Stimulated activated naive CD4-positive, alpha-beta T cell treated with Interleukin-2 at 50 U/mL for 16 hours (primary cell): ENCODE data around the gene TMEM26.

ENCODE experiments used
- DNase-seq: peaks from one replicate; lab custom pipeline; 2025; lab: John Stamatoyannopoulos, UW

The TMEM26 gene

GRCh38 chr10:61458031-61458430 is 4.8 kb upstream of the TMEM26 start:
- DNase-seq: no peak

- DNase-seq: no peak
These were observed 3.1 kb upstream of the TMEM26 start for GRCh38 chr10:61456095-61456789.

GRCh38 chr10:61455656-61456055 is 2.5 kb upstream of the TMEM26 start:
- DNase-seq: no peak

- DNase-seq: no peak
These were observed 1.4 kb upstream of the TMEM26 start for GRCh38 chr10:61454541-61454940.

DNA sequence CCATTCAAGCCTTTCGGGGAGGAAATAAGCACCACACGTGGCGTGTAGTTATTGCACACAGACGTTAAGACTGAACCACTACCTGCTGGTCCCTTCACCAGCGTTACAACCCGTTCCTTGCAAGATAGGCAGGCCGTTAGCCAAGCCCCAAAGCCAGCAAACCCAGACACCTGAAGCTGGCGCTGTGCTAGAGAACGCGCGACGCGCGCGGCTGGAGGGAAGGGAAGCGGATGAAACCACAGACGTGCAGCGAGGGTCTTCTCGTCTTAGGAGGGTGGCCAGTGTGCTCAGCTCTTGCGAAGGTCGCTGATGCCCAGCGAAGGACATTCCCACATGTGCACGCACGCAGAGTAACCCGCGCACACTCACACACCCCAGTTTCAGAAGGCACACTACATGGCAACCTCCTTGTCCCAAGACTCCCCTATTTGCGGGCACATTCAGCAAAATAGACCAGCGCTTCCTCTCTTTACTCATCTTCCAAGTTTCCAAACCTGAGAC is 980 bp downstream of the TMEM26 start:
- no peak for DNase-seq

GRCh38 chr10:61451357-61451756 is 1.8 kb downstream of the TMEM26 start:
- no peak for DNase-seq

DNA sequence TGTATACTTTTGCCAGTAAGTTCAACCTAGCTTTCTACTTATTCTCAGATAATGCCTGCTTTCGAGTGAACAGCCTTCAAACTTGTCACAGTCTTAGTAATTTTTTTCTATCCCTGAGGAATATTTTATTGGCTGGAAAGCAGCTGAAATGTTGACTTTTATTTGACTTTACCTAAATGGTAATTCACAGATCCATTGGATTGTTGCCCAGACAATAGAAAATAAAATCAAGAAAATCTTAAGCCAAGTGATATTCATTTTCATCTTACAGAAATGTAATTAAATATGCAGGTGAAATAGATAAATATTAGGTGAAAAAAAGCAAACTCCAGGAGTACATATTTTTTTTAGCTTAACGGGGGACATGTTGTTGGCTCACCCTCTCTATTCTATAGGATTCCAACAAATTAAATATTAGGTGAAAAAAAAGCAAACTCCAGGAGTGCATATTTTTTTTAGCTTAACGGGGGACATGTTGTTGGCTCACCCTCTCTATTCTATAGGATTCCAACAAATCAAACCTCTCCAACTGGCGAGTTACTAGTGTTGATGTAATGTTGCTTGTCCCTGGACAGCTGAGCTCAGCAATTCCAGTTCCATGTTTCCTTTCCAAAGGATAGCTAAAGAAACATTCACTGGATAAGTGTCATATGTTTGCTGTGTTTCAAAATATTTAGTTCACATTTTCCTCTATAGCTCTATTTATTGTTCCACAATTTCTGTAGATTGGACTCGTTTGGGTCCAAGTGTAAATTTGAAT is 4.2 kb downstream of the TMEM26 start:
- DNase-seq: no peak

DNA sequence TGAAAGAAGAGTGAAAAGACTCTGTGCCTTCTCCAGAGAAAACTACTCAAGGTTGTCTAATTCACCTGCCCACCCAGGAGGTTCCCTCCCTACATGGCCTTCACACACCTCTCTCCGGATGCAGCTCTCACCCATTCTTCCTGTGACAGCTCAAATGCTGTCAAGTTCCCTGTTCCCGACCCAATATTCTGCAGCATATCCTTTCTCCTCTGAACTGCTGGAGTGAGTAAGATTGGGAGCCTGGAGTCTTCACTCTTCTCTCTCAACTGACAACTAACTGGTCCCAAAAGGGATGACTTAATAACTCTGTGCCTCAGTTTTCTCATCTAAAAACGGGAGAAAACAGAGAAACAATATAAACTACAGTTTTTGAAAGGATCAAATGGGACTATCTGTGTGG is 5.1 kb downstream of the TMEM26 start:
- no peak for DNase-seq

DNA sequence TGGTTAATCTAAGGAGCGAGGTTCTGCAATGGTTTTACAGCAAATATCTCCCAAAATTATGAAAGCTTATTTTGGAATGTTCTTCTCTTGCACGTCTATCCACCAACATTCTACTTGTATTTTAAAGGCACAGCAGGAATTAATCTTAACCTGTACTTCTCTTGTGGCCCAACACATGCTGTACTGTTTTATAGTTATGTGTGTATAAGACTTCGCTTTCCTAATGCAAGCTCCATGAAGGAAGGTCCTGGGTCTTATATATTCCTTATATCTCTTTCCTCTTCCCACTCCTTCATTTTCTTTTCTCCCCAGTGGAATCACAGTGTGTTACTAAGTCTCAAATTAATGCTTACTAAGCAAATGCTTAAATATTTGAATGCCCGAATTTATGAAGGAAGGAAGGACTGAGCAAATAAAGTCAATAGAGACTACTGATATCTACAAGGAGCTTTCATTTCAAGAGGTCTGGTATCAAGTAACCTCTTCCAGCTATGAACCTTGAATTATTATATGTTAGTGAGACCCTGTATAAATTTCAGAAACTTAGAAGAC is 14.0 kb downstream of the TMEM26 start:
- DNase-seq: no peak

- DNase-seq: no peak
These were observed 14.8 kb downstream of the TMEM26 start for GRCh38 chr10:61438141-61438988.

GRCh38 chr10:61423178-61423577 is 30.0 kb downstream of the TMEM26 start:
- DNase-seq: no peak

DNA sequence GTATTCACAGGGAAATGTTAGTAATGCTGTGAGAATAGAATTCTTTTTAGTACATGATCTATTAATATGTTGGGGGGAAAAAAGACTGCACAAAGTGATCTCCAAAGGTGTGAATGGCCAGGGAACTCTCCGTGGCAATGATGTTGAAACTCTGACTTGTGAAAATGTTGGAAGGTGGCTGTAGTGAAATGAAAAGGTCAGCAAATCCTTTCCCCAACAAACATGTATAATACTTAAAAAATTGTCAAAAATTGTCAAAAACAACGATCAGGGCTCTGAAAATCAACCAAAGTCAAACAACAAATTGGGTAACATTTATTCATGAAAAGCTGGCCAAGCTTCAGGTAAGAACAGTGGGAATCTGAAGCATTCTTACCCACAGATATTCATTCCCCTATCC is 35.5 kb downstream of the TMEM26 start:
- no peak for DNase-seq

- no peak for DNase-seq
These were observed 37.4 kb downstream of the TMEM26 start for GRCh38 chr10:61415824-61416223.

- DNase-seq: no peak
These were observed 41.5 kb downstream of the TMEM26 start for GRCh38 chr10:61411706-61412105.

- no peak for DNase-seq
These were observed 42.7 kb downstream of the TMEM26 start for GRCh38 chr10:61410353-61411070.

- no peak for DNase-seq
These were observed 44.0 kb downstream of the TMEM26 start for GRCh38 chr10:61409157-61409556.

- no peak for DNase-seq
These were observed 45.1 kb downstream of the TMEM26 start for GRCh38 chr10:61408105-61408504.

DNA sequence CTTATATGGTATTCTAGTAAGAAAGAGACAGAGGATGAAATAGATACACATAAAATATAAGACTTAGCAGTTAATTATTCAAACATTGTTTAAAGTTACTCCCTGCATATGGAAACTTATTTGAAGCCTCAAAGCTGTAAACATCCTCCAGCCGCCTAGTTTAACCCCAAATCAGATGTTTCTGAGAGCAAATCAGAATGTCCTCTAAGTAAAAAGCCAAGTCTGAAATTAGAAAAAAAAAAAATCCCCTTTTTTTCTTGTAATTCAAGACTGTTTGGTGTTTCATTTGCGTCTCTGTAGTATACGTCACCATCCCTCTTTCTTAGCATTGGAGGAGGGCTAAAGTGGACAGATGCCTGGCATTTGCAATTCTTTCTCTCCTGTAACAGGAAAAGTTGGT is 46.4 kb downstream of the TMEM26 start:
- no peak for DNase-seq

GRCh38 chr10:61406242-61406641 is 46.9 kb downstream of the TMEM26 start:
- DNase-seq: no peak

DNA sequence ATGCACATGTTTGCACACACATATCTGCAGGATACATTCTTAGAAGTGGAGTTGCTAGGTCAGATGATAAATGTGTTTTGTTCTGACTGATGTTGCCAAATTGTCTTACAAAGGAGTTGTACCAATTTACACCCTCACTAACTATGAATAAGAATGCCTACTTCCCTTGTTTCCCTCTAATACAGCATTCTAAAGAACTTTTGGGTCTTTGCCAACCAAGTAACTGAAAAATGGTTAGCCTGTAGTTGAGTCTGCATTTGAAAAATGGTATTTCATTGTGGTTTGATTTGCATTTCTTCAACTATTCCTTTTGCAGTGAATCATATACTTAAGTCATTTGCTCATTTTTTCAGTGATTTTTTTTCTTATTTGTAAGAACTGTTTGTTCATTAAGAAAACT is 48.4 kb downstream of the TMEM26 start:
- DNase-seq: no peak

GRCh38 chr10:61400524-61400923 is 52.7 kb downstream of the TMEM26 start:
- no peak for DNase-seq

DNA sequence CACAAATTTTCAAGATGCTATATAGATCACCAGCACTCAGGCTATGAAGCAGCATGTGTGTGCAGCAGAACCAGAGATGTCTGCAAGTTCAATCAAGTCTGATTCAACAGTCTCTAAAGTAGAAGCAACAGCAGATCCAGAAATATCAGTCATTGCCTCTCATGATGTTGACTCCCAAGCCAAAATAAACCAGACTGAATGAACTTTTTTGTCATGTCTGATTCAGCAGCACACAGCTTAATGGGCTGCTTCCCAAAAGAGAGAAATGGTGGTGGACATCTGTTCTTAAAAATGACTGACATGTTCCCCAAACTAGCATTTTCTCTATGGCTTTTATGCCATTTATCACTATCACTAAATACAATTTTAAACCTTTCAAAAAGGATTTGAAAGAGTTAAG is 53.8 kb downstream of the TMEM26 start:
- no peak for DNase-seq
